HepG2 (cell line): ENCODE data around the gene SINHCAF. TPM values are rescaled to one million over a fixed set of nuclear protein-coding genes. Genes with fewer than 3 reads are reported as not detected.
A peak's percentile ranks its signal among the peaks of the same experiment; 100 is the strongest.

ENCODE experiments used
- ATAC-seq: fragments of 200-7000 bp; cut with Tn5 transposase; 3 replicates; pipeline ENCODE4 v1.9.1; 2020; ENCODE audit warnings: mild to moderate bottlenecking, moderate library complexity
- BruUV-seq: library from RNA; stranded (reverse); fragments of 400-500 nt; replicated peaks from 2 replicates; lab custom pipeline; 2021; lab: Mats Ljungman, UMichigan
- CTCF ChIA-PET: fragments of 300-600 bp; formaldehyde crosslinking; extraction: SDS; loops from one replicate; lab custom pipeline; 2021; ENCODE audit warnings: low total read pairs, inconsistent platforms, low intra/inter-chr PET ratio; lab: Yijun Ruan, JAX
- POLR2A ChIA-PET: fragments of 350-600 bp; sonication (Branson Sonifier 250); formaldehyde crosslinking; loops from one replicate; lab custom pipeline; 2020; ENCODE audit warnings: antibody characterized with exemption, inconsistent platforms; lab: Yijun Ruan, JAX
- DNase-seq: peaks from one replicate; pipeline ENCODE4 v3.0.0-alpha.2; 2015; ENCODE audit warnings: low spot score
- FAIRE-seq: peaks from 3 replicates; lab custom pipeline; 2011; peaks lifted over from hg19 to GRCh38; lab: Jason Lieb, UNC
- H2AFZ ChIP-seq: one replicate; pipeline ENCODE4 v1.6.1; 2011; ENCODE audit warnings: low read length, inconsistent platforms
- H3K27ac ChIP-seq: fragments of 300-600 bp; 3 replicates; pipeline ENCODE4 v1.8.0; 2011; ENCODE audit warnings: mixed run types, mild to moderate bottlenecking, mixed read lengths, low read length, inconsistent platforms; ENCODE audit not compliant: insufficient read depth; ENCODE audit errors: extremely low read length
- H3K27me3 ChIP-seq, 2 experiments: fragments of 200-600 bp in 1 of 2; 2 replicates in 1 of 2; 3 replicates in 1 of 2; pipeline versions ENCODE4 v1.6.0 to v1.8.0; 2011; ENCODE audit warnings: low read length in 2 of 2, mild to moderate bottlenecking in 2 of 2, moderate library complexity in 2 of 2, inconsistent platforms in 1 of 2; ENCODE audit not compliant: insufficient read depth in 2 of 2, control insufficient read depth in 1 of 2
- H3K36me3 ChIP-seq, 2 experiments: fragments of 200-600 bp in 1 of 2; replicated peaks in 1 of 2; 2 replicates in 1 of 2; 3 replicates in 1 of 2; pipeline versions ENCODE4 v1.5.1 to v1.8.0; 2011; ENCODE audit warnings: low read length in 2 of 2, inconsistent platforms in 1 of 2; ENCODE audit not compliant: insufficient read depth in 2 of 2, control insufficient read depth in 1 of 2
- H3K4me1 ChIP-seq: 2 replicates; pipeline ENCODE4 v1.5.1; 2012; ENCODE audit warnings: low read length, inconsistent platforms; ENCODE audit not compliant: insufficient read depth
- H3K4me2 ChIP-seq: 2 replicates; pipeline ENCODE4 v1.6.0; 2011; ENCODE audit warnings: low read depth, low read length, inconsistent platforms
- H3K4me3 ChIP-seq, 3 experiments: fragments of 200-600 bp in 1 of 3; sonication (generic), shearing (Covaris generic) in 1 of 3; replicated peaks in 1 of 3; 2 replicates each; pipeline ENCODE4 v1.5.1; 2011 to 2016; ENCODE audit warnings: low read length in 3 of 3, inconsistent platforms in 2 of 3, low read depth in 2 of 3, mild to moderate bottlenecking in 2 of 3, control low read depth in 1 of 3, mixed read lengths in 1 of 3; ENCODE audit not compliant: insufficient read depth in 1 of 3
- H3K79me2 ChIP-seq: one replicate; pipeline ENCODE4 v1.6.1; 2011; ENCODE audit warnings: low read length, inconsistent platforms; ENCODE audit not compliant: insufficient read depth
- H3K9ac ChIP-seq: 2 replicates; pipeline ENCODE4 v1.6.0; 2011; ENCODE audit warnings: mild to moderate bottlenecking, low read depth, low read length, inconsistent platforms; ENCODE audit not compliant: insufficient read depth
- H3K9me3 ChIP-seq: 2 replicates; pipeline ENCODE4 v1.5.1; 2012; ENCODE audit warnings: mild to moderate bottlenecking, low read length
- H4K20me1 ChIP-seq: 2 replicates; pipeline ENCODE4 v1.6.0; 2011; ENCODE audit warnings: inconsistent platforms, mild to moderate bottlenecking, low read length, moderate library complexity; ENCODE audit not compliant: insufficient read depth
- CHCHD3 ChIP-seq: sonication (generic); formaldehyde crosslinking; IDR thresholded peaks from 2 replicates; pipeline ENCODE4 v1.8.0; 2022; ENCODE audit warnings: mild to moderate bottlenecking, missing genetic modification reagents, moderate library complexity
- KDM3A ChIP-seq: IDR thresholded peaks from 2 replicates; pipeline ENCODE4 v1.6.1; 2018; ENCODE audit warnings: low read depth, missing compliant biosample characterization
- KDM6A ChIP-seq: IDR thresholded peaks from 2 replicates; pipeline ENCODE4 v1.6.1; 2016; ENCODE audit warnings: low read depth
- KLF6 ChIP-seq: IDR thresholded peaks from 2 replicates; pipeline ENCODE4 v1.8.0; 2016; ENCODE audit warnings: missing biosample characterization, missing genetic modification reagents
- MAFG ChIP-seq: sonication (generic); formaldehyde crosslinking; IDR thresholded peaks from 2 replicates; pipeline ENCODE4 v1.5.1; 2020; ENCODE audit warnings: mild to moderate bottlenecking, missing genetic modification reagents
- POLR2AphosphoS2 ChIP-seq: IDR thresholded peaks from 2 replicates; pipeline ENCODE4 v1.6.1; 2011; ENCODE audit warnings: low read depth, low read length, improper control_type of control experiment
- REPIN1 ChIP-seq: sonication (generic); formaldehyde crosslinking; IDR thresholded peaks from 2 replicates; pipeline ENCODE4 v1.8.0; 2022; ENCODE audit warnings: missing genetic modification reagents, low read depth, mild to moderate bottlenecking, borderline replicate concordance
- SOX6 ChIP-seq, 2 experiments: fragments of 450-650 bp in 1 of 2; sonication (generic) in 1 of 2; formaldehyde crosslinking in 1 of 2; IDR thresholded peaks; 2 replicates each; pipeline versions ENCODE4 v1.4.0 to v1.6.1; 2017 to 2020; ENCODE audit warnings: antibody characterized with exemption in 1 of 2, mild to moderate bottlenecking in 1 of 2, missing genetic modification reagents in 1 of 2
- SP2 ChIP-seq: sonication (generic); formaldehyde crosslinking; IDR thresholded peaks from 2 replicates; pipeline ENCODE4 v1.5.1; 2020; ENCODE audit warnings: mild to moderate bottlenecking, missing genetic modification reagents
- SRF ChIP-seq: IDR thresholded peaks from 2 replicates; pipeline ENCODE4 v1.6.1; 2011; ENCODE audit warnings: mild to moderate bottlenecking, low read depth, low read length, moderate library complexity
- SSRP1 ChIP-seq: IDR thresholded peaks from 2 replicates; pipeline ENCODE4 v1.6.1; 2016; ENCODE audit warnings: control low read depth
- ZFP36L1 ChIP-seq: sonication (generic); formaldehyde crosslinking; IDR thresholded peaks from 2 replicates; pipeline ENCODE4 v1.8.0; 2022; ENCODE audit warnings: mild to moderate bottlenecking, missing genetic modification reagents, moderate library complexity
- ZNF672 ChIP-seq: sonication (generic); formaldehyde crosslinking; IDR thresholded peaks from 2 replicates; pipeline ENCODE4 v1.8.1; 2022; ENCODE audit warnings: missing genetic modification reagents
- ZNF816 ChIP-seq: sonication (generic); formaldehyde crosslinking; IDR thresholded peaks from 2 replicates; pipeline ENCODE4 v1.8.0; 2022; ENCODE audit warnings: missing genetic modification reagents, mild to moderate bottlenecking, borderline replicate concordance
- ZNF839 ChIP-seq: sonication (generic); formaldehyde crosslinking; IDR thresholded peaks from 2 replicates; pipeline ENCODE4 v1.4.0; 2020; ENCODE audit warnings: missing genetic modification reagents, mild to moderate bottlenecking, borderline replicate concordance
- ZSCAN20 ChIP-seq: sonication (generic); formaldehyde crosslinking; IDR thresholded peaks from 2 replicates; pipeline ENCODE4 v1.4.0; 2020; ENCODE audit warnings: missing genetic modification reagents, mild to moderate bottlenecking, borderline replicate concordance
- WGBS: methylation state at CpG from one replicate; pipeline ENCODE4 v1.1.6; 2017; ENCODE audit warnings: low lambda C conversion rate; 5-methylcytosine and 5-hydroxymethylcytosine counted together
- in situ Hi-C: cut with HindIII; loops from 2 replicates; pipeline ENCODE4 v1.10.0; 2017; ENCODE audit warnings: low pct_unique_long_range_greater_than_20kb; ENCODE audit not compliant: extremely low pct_ligation_motif_present
- intact Hi-C: fragments of 100-400 bp; cut with micrococcal nuclease; formaldehyde crosslinking; loops from one replicate; pipeline ENCODE4 v1.10.0; 2022; ENCODE audit not compliant: unreplicated experiment
- polyA plus RNA-seq, 8 experiments: library from polyadenylated mRNA; depleted of rRNA in 3 of 8; stranded (reverse) in 7 of 8; unstranded in 1 of 8; fragments of >200 nt; fragmentation: Illumina TruSeq in 4 of 8; extraction: Trizol in 4 of 8; gene quantifications; 2 replicates each; pipeline versions ENCODE4 v1.2.1 to v1.2.3, GENCODE V29; 2011 to 2016; ENCODE audit warnings: low read depth in 4 of 8, missing spikeins in 1 of 8, mixed read lengths in 1 of 8; ENCODE audit not compliant: insufficient read depth in 1 of 8
- total RNA-seq, 5 experiments: library from RNA; depleted of rRNA; stranded (reverse); fragments of >200 nt; fragmentation: Illumina TruSeq; extraction: Trizol; gene quantifications; 2 replicates each; pipeline ENCODE4 v1.2.3, GENCODE V29; 2016; ENCODE audit warnings: low read depth in 1 of 5
- TF ChIP-seq, protein P1 (sequence below): sonication (generic); formaldehyde crosslinking; conservative IDR thresholded peaks from 2 replicates; pipeline ENCODE4 v1.8.0; 2022; ENCODE audit warnings: low read depth, missing genetic modification reagents
- TF ChIP-seq, protein P2 (sequence below): fragments of 450-650 bp; IDR thresholded peaks from 2 replicates; pipeline ENCODE4 v1.6.1; 2017; ENCODE audit warnings: mild to moderate bottlenecking
- TF ChIP-seq, protein P3 (sequence below): IDR thresholded peaks from 2 replicates; pipeline ENCODE4 v1.6.1; 2012; ENCODE audit warnings: inconsistent platforms
- TF ChIP-seq, protein P4 (sequence below): sonication (generic); formaldehyde crosslinking; IDR thresholded peaks from 2 replicates; pipeline ENCODE4 v1.4.0; 2020; ENCODE audit warnings: missing genetic modification reagents

The SINHCAF gene
- total and polyA plus RNA-seq, 2 of the 13 experiments (the other 11 are each of a cell fraction or from before 2014, with no cell fraction given): 54.6 to 97.8 TPM

DNA sequence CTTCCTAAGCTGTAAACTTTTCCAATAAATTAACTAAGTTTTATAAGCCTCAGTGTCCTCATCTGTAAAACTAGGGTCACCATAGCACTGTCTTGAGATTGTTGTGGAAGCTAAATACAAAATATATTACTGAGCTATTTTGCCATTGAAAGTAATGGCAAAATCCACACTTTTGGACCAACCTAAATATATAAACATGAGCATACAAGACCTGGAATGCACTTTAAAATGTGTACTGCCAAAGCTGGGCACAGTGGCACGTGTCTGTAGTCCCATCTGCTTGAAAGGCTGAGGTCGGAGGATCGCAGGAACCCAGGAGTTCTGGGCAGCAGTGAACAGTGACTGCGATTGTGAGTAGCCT, 29.8 kb upstream of the SINHCAF start:
- H3K9me3 ChIP-seq: no peaks in the 10 kb centered on the region
- CTCF ChIA-PET: no interaction called here
- H3K9ac ChIP-seq: peak overlapping the region; percentile 66
- peak overlapping the region; percentile 79 for H3K27ac ChIP-seq
- 41% methylated on average over 3 of the region's 4 CpGs for WGBS
- no peak for DNase-seq
- intact Hi-C loops: loop anchor here (1.0 kb wide), 1 partner anchor 29 kb away; the partner anchor contains the start of gene SINHCAF
- no peak overlapping the region for H2AFZ ChIP-seq
- no peaks in the 10 kb centered on the region for H3K79me2 ChIP-seq
- POLR2A ChIA-PET: interaction anchor here (1.7 to 2.3 kb wide), 3 partner anchors 8 to 30 kb away, joined by 7 to 16 read pairs (median 13); partner anchors contain the start of gene SINHCAF
- H3K27me3 ChIP-seq: no peaks in the 10 kb centered on the region
- no peak for FAIRE-seq
- no peaks in the 10 kb centered on the region for H3K36me3 ChIP-seq
- in situ Hi-C loops: no loop called here
- peaks cover 29% of the 10 kb centered on the region for H3K4me1 ChIP-seq
- BruUV-seq: TSS peak; percentile 93
- H4K20me1 ChIP-seq: no peaks in the 10 kb centered on the region
- ATAC-seq: peak; percentile 14; the same call in 2 of the 3 replicates
- H3K4me3 ChIP-seq: peak overlapping the region; percentile 7 to 35 (median 34); a peak in 4 of 6 replicates
- peak overlapping the region; percentile 61 for H3K4me2 ChIP-seq
- TF ChIP-seq ZNF816 (CRISPR knock-in tag) (no peak), REPIN1 (CRISPR knock-in tag) (0 out of 2 replicates have a peak, but pooled peaks have one; percentile 4), KDM3A (no peak), POLR2AphosphoS2 (no peak), ZNF672 (no peak), SOX6 (IDR thresholded peaks at IDR 0.05) (no peak), SOX6 (CRISPR knock-in tag; IDR thresholded peaks at IDR 0.05) (peak; percentile 20; the same call in 1 of the 2 replicates), KDM6A (CRISPR knock-in tag) (no peak), SP2 (CRISPR knock-in tag) (no peak), ZFP36L1 (CRISPR knock-in tag) (no peak), CHCHD3 (CRISPR knock-in tag) (no peak), SSRP1 (CRISPR knock-in tag) (no peak), ZNF839 (no peak), ZSCAN20 (CRISPR knock-in tag) (no peak), KLF6 (CRISPR knock-in tag) (no peak), MAFG (CRISPR knock-in tag) (no peak), SRF (no peak)
- TF ChIP-seq, protein P1, sequence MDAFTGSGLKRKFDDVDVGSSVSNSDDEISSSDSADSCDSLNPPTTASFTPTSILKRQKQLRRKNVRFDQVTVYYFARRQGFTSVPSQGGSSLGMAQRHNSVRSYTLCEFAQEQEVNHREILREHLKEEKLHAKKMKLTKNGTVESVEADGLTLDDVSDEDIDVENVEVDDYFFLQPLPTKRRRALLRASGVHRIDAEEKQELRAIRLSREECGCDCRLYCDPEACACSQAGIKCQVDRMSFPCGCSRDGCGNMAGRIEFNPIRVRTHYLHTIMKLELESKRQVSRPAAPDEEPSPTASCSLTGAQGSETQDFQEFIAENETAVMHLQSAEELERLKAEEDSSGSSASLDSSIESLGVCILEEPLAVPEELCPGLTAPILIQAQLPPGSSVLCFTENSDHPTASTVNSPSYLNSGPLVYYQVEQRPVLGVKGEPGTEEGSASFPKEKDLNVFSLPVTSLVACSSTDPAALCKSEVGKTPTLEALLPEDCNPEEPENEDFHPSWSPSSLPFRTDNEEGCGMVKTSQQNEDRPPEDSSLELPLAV (CRISPR knock-in tag): no peak
- TF ChIP-seq, protein P2, sequence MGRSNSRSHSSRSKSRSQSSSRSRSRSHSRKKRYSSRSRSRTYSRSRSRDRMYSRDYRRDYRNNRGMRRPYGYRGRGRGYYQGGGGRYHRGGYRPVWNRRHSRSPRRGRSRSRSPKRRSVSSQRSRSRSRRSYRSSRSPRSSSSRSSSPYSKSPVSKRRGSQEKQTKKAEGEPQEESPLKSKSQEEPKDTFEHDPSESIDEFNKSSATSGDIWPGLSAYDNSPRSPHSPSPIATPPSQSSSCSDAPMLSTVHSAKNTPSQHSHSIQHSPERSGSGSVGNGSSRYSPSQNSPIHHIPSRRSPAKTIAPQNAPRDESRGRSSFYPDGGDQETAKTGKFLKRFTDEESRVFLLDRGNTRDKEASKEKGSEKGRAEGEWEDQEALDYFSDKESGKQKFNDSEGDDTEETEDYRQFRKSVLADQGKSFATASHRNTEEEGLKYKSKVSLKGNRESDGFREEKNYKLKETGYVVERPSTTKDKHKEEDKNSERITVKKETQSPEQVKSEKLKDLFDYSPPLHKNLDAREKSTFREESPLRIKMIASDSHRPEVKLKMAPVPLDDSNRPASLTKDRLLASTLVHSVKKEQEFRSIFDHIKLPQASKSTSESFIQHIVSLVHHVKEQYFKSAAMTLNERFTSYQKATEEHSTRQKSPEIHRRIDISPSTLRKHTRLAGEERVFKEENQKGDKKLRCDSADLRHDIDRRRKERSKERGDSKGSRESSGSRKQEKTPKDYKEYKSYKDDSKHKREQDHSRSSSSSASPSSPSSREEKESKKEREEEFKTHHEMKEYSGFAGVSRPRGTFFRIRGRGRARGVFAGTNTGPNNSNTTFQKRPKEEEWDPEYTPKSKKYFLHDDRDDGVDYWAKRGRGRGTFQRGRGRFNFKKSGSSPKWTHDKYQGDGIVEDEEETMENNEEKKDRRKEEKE: no peak
- TF ChIP-seq, protein P3, sequence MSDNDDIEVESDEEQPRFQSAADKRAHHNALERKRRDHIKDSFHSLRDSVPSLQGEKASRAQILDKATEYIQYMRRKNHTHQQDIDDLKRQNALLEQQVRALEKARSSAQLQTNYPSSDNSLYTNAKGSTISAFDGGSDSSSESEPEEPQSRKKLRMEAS: 0 out of 2 replicates have a peak, but pooled peaks have one; percentile 3
- TF ChIP-seq, protein P4, sequence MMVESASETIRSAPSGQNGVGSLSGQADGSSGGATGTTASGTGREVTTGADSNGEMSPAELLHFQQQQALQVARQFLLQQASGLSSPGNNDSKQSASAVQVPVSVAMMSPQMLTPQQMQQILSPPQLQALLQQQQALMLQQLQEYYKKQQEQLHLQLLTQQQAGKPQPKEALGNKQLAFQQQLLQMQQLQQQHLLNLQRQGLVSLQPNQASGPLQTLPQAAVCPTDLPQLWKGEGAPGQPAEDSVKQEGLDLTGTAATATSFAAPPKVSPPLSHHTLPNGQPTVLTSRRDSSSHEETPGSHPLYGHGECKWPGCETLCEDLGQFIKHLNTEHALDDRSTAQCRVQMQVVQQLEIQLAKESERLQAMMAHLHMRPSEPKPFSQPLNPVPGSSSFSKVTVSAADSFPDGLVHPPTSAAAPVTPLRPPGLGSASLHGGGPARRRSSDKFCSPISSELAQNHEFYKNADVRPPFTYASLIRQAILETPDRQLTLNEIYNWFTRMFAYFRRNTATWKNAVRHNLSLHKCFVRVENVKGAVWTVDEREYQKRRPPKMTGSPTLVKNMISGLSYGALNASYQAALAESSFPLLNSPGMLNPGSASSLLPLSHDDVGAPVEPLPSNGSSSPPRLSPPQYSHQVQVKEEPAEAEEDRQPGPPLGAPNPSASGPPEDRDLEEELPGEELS: no peak
